ENCODE results near the gene CD81.
"Not testable (repeated sequence)": the region's sequence is repeated elsewhere in the genome, so short reads cannot be mapped to it uniquely, and the experiment has no call there.

DNA sequence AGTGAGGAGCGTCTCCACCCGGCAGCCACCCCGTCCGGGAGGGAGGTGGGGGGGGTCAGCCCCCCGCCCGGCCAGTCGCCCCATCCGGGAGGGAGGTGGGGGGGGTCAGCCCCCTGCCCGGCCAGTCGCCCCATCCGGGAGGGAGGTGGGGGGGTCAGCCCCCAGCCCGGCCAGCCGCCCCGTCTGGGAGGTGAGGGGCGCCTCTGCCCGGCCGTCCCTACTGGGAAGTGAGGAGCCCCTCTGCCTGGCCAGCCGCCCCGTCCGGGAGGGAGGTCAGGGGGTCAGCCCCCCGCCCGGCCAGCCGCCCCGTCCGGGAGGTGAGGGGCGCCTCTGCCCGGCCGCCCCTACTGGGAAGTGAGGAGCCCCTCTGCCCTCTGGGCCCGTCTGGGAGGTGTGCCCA, 44.5 kb upstream of the CD81 start:
- TF ChIP-seq, protein P1, sequence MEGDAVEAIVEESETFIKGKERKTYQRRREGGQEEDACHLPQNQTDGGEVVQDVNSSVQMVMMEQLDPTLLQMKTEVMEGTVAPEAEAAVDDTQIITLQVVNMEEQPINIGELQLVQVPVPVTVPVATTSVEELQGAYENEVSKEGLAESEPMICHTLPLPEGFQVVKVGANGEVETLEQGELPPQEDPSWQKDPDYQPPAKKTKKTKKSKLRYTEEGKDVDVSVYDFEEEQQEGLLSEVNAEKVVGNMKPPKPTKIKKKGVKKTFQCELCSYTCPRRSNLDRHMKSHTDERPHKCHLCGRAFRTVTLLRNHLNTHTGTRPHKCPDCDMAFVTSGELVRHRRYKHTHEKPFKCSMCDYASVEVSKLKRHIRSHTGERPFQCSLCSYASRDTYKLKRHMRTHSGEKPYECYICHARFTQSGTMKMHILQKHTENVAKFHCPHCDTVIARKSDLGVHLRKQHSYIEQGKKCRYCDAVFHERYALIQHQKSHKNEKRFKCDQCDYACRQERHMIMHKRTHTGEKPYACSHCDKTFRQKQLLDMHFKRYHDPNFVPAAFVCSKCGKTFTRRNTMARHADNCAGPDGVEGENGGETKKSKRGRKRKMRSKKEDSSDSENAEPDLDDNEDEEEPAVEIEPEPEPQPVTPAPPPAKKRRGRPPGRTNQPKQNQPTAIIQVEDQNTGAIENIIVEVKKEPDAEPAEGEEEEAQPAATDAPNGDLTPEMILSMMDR (IDR thresholded peaks at IDR 0.05; ENCODE audit: low read depth, low read length), result not testable (repeated sequence)
- TF ChIP-seq, protein P2, sequence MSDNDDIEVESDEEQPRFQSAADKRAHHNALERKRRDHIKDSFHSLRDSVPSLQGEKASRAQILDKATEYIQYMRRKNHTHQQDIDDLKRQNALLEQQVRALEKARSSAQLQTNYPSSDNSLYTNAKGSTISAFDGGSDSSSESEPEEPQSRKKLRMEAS (IDR thresholded peaks at IDR 0.05; ENCODE audit: low read depth, low read length), result not testable (repeated sequence)
- not testable (repeated sequence) for TF ChIP-seq POLR2A (IDR thresholded peaks at IDR 0.05; ENCODE audit: extremely low read depth, insufficient read length)
